Right lobe of liver (tissue), 6 donors: Measurements from ENCODE around the gene EHD3. TPM values are rescaled to one million over a fixed set of nuclear protein-coding genes. Genes with fewer than 3 reads are reported as not detected.

ENCODE experiments used
- ATAC-seq, 4 donors: fragments of 200-7000 bp; cut with Tn5 transposase; one replicate each; pipeline ENCODE4 v1.9.1; 2020; ENCODE audit warnings: mild to moderate bottlenecking in 4 of 4, moderate library complexity in 4 of 4
- DNase-seq, 3 donors: peaks; one replicate each; pipeline ENCODE4 v3.0.0-alpha.2; 2020
- H3K27ac ChIP-seq, 3 donors: fragments of 200-600 bp; one replicate each; pipeline ENCODE4 v1.8.0; 2022
- H3K27me3 ChIP-seq, 2 donors: fragments of 200-600 bp; one replicate each; pipeline ENCODE4 v1.8.0; 2022
- H3K36me3 ChIP-seq, 4 donors: fragments of 200-600 bp; sonication (generic) in 1 of 4; one replicate each; pipeline versions ENCODE4 v1.5.1 to v1.8.0; 2017 to 2022; ENCODE audit warnings: control low read depth in 1 of 4
- H3K4me1 ChIP-seq, 4 donors: fragments of 200-600 bp; sonication (generic) in 1 of 4; one replicate each; pipeline versions ENCODE4 v1.5.1 to v1.8.0; 2017 to 2022; ENCODE audit warnings: control low read depth in 1 of 4
- H3K4me3 ChIP-seq, 3 donors: fragments of 200-600 bp; one replicate each; pipeline ENCODE4 v1.8.0; 2022
- H3K9me3 ChIP-seq, 4 donors: fragments of 200-600 bp; sonication (generic) in 1 of 4; one replicate each; pipeline versions ENCODE4 v1.5.1 to v1.8.0; 2017 to 2022; ENCODE audit warnings: control low read depth in 1 of 4
- POLR2A ChIP-seq: fragments of 450-650 bp; IDR thresholded peaks from one replicate; pipeline ENCODE4 v1.6.1; 2017; ENCODE audit warnings: antibody characterized with exemption, mild to moderate bottlenecking
- WGBS: methylation state at CpG from one replicate; pipeline ENCODE4 v1.1.6; 2018; ENCODE audit warnings: low coverage, low lambda C conversion rate; ENCODE audit not compliant: insufficient coverage; ENCODE audit errors: missing lambda C conversion rate; 5-methylcytosine and 5-hydroxymethylcytosine counted together
- intact Hi-C, 2 donors: fragments of 100-400 bp; cut with DNase I; formaldehyde crosslinking; loops; one replicate each; pipeline versions ENCODE4 v1.11.2 to v1.14.1; 2022
- small RNA-seq, 2 experiments: library from RNA; depleted of rRNA; stranded (forward); fragments of <200 nt; gene quantifications; one replicate each; pipeline ENCODE3, GENCODE V24; 2016
- total RNA-seq, 6 experiments: library from RNA; depleted of rRNA in 2 of 6; stranded (reverse); fragments of >200 nt in 2 of 6; fragmentation: NEBNext Ultra II Directional in 3 of 6; extraction: Animal tissue kit (Norgen Biotek cat#: 25700) in 3 of 6; gene quantifications; one replicate each; pipeline versions ENCODE4 v1.1.0 to v1.2.4, GENCODE V29; 2016 to 2023
- TF ChIP-seq, protein P1 (sequence below), 4 donors: fragments of 200-600 bp in 3 of 4; fragments of 450-650 bp in 1 of 4; IDR thresholded peaks; one replicate each; pipeline versions ENCODE4 v1.5.1 to v1.8.0; 2016 to 2022; ENCODE audit warnings: antibody characterized with exemption in 4 of 4, mild to moderate bottlenecking in 2 of 4
- donor health status: DM: no; HTN: yes; CAD: no.
- donor health status: DM: no; HTN: no; CAD: no.
- donor health status: DM: no; HTN: no; CAD: no.
- donor health status: DM: no; HTN: yes; CAD: no.
- donor health status: DM: no; HTN: yes; CAD: no.

Gene EHD3
- total RNA-seq, 6 experiments from 2014 or later = 4.0 to 10.6 (median 7.6) TPM

GRCh38 chr2:31317396-31317795, 83.4 kb downstream of the EHD3 start:
- DNase-seq (no peak), ATAC-seq (no peak)
- Histone ChIP-seq H3K27me3 (no peaks in the 10 kb centered on the region), H3K4me1 (no peaks in the 10 kb centered on the region), H3K9me3 (no peaks in the 10 kb centered on the region), H3K36me3 (no peaks in the 10 kb centered on the region), H3K4me3 (no peak overlapping the region), H3K27ac (no peak overlapping the region)
- intact Hi-C loops = no loop called here
- TF ChIP-seq, protein P1, sequence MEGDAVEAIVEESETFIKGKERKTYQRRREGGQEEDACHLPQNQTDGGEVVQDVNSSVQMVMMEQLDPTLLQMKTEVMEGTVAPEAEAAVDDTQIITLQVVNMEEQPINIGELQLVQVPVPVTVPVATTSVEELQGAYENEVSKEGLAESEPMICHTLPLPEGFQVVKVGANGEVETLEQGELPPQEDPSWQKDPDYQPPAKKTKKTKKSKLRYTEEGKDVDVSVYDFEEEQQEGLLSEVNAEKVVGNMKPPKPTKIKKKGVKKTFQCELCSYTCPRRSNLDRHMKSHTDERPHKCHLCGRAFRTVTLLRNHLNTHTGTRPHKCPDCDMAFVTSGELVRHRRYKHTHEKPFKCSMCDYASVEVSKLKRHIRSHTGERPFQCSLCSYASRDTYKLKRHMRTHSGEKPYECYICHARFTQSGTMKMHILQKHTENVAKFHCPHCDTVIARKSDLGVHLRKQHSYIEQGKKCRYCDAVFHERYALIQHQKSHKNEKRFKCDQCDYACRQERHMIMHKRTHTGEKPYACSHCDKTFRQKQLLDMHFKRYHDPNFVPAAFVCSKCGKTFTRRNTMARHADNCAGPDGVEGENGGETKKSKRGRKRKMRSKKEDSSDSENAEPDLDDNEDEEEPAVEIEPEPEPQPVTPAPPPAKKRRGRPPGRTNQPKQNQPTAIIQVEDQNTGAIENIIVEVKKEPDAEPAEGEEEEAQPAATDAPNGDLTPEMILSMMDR (IDR thresholded peaks at IDR 0.05) = no peak
- no peak for TF ChIP-seq POLR2A
- 67% methylated on average over 3 of the region's 3 CpGs for WGBS

- Histone ChIP-seq H3K9me3 (no peaks in the 10 kb centered on the region), H3K4me3 (no peak overlapping the region), H3K36me3 (no peaks in the 10 kb centered on the region), H3K27ac (peak overlapping the region in 1 of 3 donors; percentile 12), H3K27me3 (no peaks in the 10 kb centered on the region), H3K4me1 (peaks cover 0 to under 1% (median 0%) of the 10 kb centered on the region in 4 donors)
- no peak for TF ChIP-seq POLR2A
- TF ChIP-seq, protein P1 (IDR thresholded peaks at IDR 0.05) = no peak
- DNase-seq = no peak
- ATAC-seq = peak; percentile 31 to 60 (median 52)
- 58% methylated on average over 11 of the region's 11 CpGs for WGBS
- intact Hi-C loops = no loop called here
Observed at GRCh38 chr2:31318361-31319336, 84.7 kb downstream of the EHD3 start.

Small RNAs within 50 kb of the gene (small RNA-seq; reads per million reads assigned to genes)
- 0 reads per million in 2 experiments for gene RNA5SP90

Other genes with a start within 250 kb of the EHD3 start
- gene GALNT14, start 95.7 kb upstream of the EHD3 start, total RNA-seq = 1 to 10 TPM in 3 of 6 experiments, under 1 TPM in 3; 0.37 to 2.8 (median 1.0) TPM
- under 1 TPM in 1 of 6 experiments, not detected in 5; 0.12 TPM for gene CAPN14, start 16.6 kb upstream of the EHD3 start, total RNA-seq
- 10 to 100 TPM; 26.7 to 62.0 (median 37.8) TPM for gene XDH, start 180.6 kb downstream of the EHD3 start, total RNA-seq